Measurements from ENCODE around the gene GARRE1. TPM values are rescaled to one million over a fixed set of nuclear protein-coding genes. Genes with fewer than 3 reads are reported as not detected.
"Not testable (repeated sequence)": the region's sequence is repeated elsewhere in the genome, so short reads cannot be mapped to it uniquely, and the experiment has no call there.

The GARRE1 gene
- total and polyA plus RNA-seq, 4 donors: 24.6 to 31.5 (median 26.3) TPM

GRCh38 chr19:34243138-34243875, 11.0 kb upstream of the GARRE1 start:
- H3K4me3 ChIP-seq (ENCODE audit: low read depth, low read length); H3K27me3 ChIP-seq (ENCODE audit: control insufficient read depth, insufficient read depth, low read length); H3K27ac ChIP-seq (ENCODE audit: low read depth, low read length); H3K36me3 ChIP-seq (ENCODE audit: control insufficient read depth, insufficient read depth, low read length); DNase-seq (ENCODE audit: low read depth in 4 of 6, low spot score in 6 of 6); H3K9me3 ChIP-seq (ENCODE audit: control insufficient read depth, insufficient read depth, low read length); H3K4me1 ChIP-seq (ENCODE audit: control insufficient read depth, insufficient read depth, low read length): not testable (repeated sequence)
- 95% methylated on average over 7 of the region's 10 CpGs for WGBS (ENCODE audit: insufficient coverage)

- H3K27ac ChIP-seq (ENCODE audit: low read depth, low read length): no peak overlapping the region
- 94% methylated on average over 12 of the region's 17 CpGs for WGBS (ENCODE audit: insufficient coverage)
These were observed 10.3 kb upstream of the GARRE1 start for GRCh38 chr19:34243876-34244578.

GRCh38 chr19:34244611-34245299, 9.6 kb upstream of the GARRE1 start:
- Histone ChIP-seq H3K27me3 (ENCODE audit: control insufficient read depth, insufficient read depth, low read length) (no peaks in the 10 kb centered on the region), H3K27ac (ENCODE audit: low read depth, low read length) (no peak overlapping the region), H3K4me1 (ENCODE audit: control insufficient read depth, insufficient read depth, low read length) (peaks cover 2% of the 10 kb centered on the region), H3K4me3 (ENCODE audit: low read depth, low read length) (no peak overlapping the region), H3K36me3 (ENCODE audit: control insufficient read depth, insufficient read depth, low read length) (no peaks in the 10 kb centered on the region), H3K9me3 (ENCODE audit: control insufficient read depth, insufficient read depth, low read length) (no peaks in the 10 kb centered on the region)
- no peak for DNase-seq (ENCODE audit: low read depth in 4 of 6, low spot score in 6 of 6)
- 91% methylated on average over 9 of the region's 13 CpGs for WGBS (ENCODE audit: insufficient coverage)

More at GRCh38 chr19:34243876-34244578, 10.3 kb upstream of the GARRE1 start:
- DNase-seq (ENCODE audit: low read depth in 4 of 6, low spot score in 6 of 6): no peak
- Histone ChIP-seq H3K36me3 (ENCODE audit: control insufficient read depth, insufficient read depth, low read length) (no peaks in the 10 kb centered on the region), H3K4me1 (ENCODE audit: control insufficient read depth, insufficient read depth, low read length) (peaks cover 2% of the 10 kb centered on the region), H3K9me3 (ENCODE audit: control insufficient read depth, insufficient read depth, low read length) (no peaks in the 10 kb centered on the region), H3K4me3 (ENCODE audit: low read depth, low read length) (no peak overlapping the region), H3K27me3 (ENCODE audit: control insufficient read depth, insufficient read depth, low read length) (no peaks in the 10 kb centered on the region)

DNA sequence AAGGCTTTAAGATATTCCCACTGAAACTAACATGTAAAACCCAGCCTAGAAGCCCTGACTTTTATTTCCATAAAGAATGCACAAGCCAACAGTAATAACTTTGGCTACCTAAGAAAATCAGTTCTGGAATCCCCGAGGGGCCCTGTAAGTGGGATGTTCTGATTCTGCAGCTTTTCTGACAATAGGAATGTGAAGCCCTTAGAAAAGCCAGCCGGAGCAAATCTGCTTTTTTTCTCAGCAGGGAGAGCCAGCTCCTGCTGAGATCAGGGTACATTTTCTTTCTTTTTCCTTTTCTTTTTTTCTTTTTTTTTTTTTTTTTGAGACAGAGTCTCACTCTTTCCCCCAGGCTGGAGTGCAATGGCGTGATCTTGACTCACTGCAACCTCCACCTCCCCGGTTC, 8.0 kb upstream of the GARRE1 start:
- no peaks in the 10 kb centered on the region for H3K27me3 ChIP-seq (ENCODE audit: control insufficient read depth, insufficient read depth, low read length)
- DNase-seq (ENCODE audit: low read depth in 4 of 6, low spot score in 6 of 6): peak in 1 of 6 donors; percentile 62
- 40% methylated on average over 1 of the region's 4 CpGs for WGBS (ENCODE audit: insufficient coverage)
- H3K9me3 ChIP-seq (ENCODE audit: control insufficient read depth, insufficient read depth, low read length): no peaks in the 10 kb centered on the region
- H3K36me3 ChIP-seq (ENCODE audit: control insufficient read depth, insufficient read depth, low read length): no peaks in the 10 kb centered on the region
- no peak overlapping the region for H3K4me3 ChIP-seq (ENCODE audit: low read depth, low read length)
- H3K27ac ChIP-seq (ENCODE audit: low read depth, low read length): no peak overlapping the region
- H3K4me1 ChIP-seq (ENCODE audit: control insufficient read depth, insufficient read depth, low read length): peaks cover 2% of the 10 kb centered on the region

GRCh38 chr19:34248941-34249340, 5.4 kb upstream of the GARRE1 start:
- Histone ChIP-seq H3K36me3 (ENCODE audit: control insufficient read depth, insufficient read depth, low read length) (no peaks in the 10 kb centered on the region), H3K4me1 (ENCODE audit: control insufficient read depth, insufficient read depth, low read length) (peaks cover 5% of the 10 kb centered on the region), H3K4me3 (ENCODE audit: low read depth, low read length) (no peak overlapping the region), H3K9me3 (ENCODE audit: control insufficient read depth, insufficient read depth, low read length) (no peaks in the 10 kb centered on the region), H3K27ac (ENCODE audit: low read depth, low read length) (no peak overlapping the region), H3K27me3 (ENCODE audit: control insufficient read depth, insufficient read depth, low read length) (no peaks in the 10 kb centered on the region)
- no peak for DNase-seq (ENCODE audit: low read depth in 4 of 6, low spot score in 6 of 6)
- WGBS (ENCODE audit: insufficient coverage): 96% methylated on average over 2 of the region's 4 CpGs

DNA sequence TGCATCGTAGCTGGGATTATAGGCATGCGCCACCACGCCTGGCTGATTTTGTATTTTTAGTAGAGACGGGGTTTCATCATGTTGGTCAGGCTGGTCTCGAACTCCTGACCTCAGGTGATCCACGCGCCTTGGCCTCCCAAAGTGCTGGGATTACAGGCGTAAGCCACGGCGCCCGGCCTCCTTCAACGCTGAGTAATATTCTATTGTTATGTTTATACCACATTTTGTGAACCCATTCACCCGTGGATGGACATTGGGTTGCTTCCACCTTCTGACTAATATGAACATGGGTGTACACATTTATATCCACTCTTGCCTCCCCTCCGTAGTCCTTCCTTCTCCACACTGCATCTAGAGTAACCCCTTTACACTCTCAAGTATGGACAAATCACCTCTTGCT, 1.2 kb upstream of the GARRE1 start:
- DNase-seq (ENCODE audit: low read depth in 4 of 6, low spot score in 6 of 6); H3K4me3 ChIP-seq (ENCODE audit: low read depth, low read length); H3K27ac ChIP-seq (ENCODE audit: low read depth, low read length); H3K27me3 ChIP-seq (ENCODE audit: control insufficient read depth, insufficient read depth, low read length); H3K9me3 ChIP-seq (ENCODE audit: control insufficient read depth, insufficient read depth, low read length); H3K36me3 ChIP-seq (ENCODE audit: control insufficient read depth, insufficient read depth, low read length): not testable (repeated sequence)
- 100% methylated on average over 2 of the region's 14 CpGs for WGBS (ENCODE audit: insufficient coverage)
- H3K4me1 ChIP-seq (ENCODE audit: control insufficient read depth, insufficient read depth, low read length): peaks cover 17% of the 10 kb centered on the region

DNA sequence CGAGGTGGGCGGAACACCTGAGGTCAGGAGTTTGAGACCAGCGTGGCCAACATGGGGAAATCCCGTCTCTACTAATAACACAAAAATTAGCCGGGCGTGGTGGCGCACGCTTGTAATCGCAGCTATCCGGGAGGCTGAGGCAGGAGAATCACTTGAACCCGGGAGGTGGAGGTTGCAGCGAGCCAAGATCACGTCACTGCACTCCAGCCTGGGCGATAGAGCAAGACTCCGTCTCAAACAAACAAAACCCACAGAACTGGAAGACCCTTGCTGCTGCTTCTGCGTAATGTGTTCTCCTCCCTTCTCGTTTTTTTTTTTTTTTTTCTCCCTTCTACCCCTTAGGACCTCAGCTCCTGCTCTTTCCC, 691 bp upstream of the GARRE1 start:
- 88% methylated on average over 4 of the region's 17 CpGs for WGBS (ENCODE audit: insufficient coverage)
- not testable (repeated sequence) for H3K27me3 ChIP-seq (ENCODE audit: control insufficient read depth, insufficient read depth, low read length); H3K36me3 ChIP-seq (ENCODE audit: control insufficient read depth, insufficient read depth, low read length); DNase-seq (ENCODE audit: low read depth in 4 of 6, low spot score in 6 of 6); H3K9me3 ChIP-seq (ENCODE audit: control insufficient read depth, insufficient read depth, low read length)
- Histone ChIP-seq H3K4me3 (ENCODE audit: low read depth, low read length) (peak overlapping the region; percentile 89), H3K27ac (ENCODE audit: low read depth, low read length) (peak overlapping the region; percentile 94), H3K4me1 (ENCODE audit: control insufficient read depth, insufficient read depth, low read length) (peaks cover 17% of the 10 kb centered on the region)

DNA sequence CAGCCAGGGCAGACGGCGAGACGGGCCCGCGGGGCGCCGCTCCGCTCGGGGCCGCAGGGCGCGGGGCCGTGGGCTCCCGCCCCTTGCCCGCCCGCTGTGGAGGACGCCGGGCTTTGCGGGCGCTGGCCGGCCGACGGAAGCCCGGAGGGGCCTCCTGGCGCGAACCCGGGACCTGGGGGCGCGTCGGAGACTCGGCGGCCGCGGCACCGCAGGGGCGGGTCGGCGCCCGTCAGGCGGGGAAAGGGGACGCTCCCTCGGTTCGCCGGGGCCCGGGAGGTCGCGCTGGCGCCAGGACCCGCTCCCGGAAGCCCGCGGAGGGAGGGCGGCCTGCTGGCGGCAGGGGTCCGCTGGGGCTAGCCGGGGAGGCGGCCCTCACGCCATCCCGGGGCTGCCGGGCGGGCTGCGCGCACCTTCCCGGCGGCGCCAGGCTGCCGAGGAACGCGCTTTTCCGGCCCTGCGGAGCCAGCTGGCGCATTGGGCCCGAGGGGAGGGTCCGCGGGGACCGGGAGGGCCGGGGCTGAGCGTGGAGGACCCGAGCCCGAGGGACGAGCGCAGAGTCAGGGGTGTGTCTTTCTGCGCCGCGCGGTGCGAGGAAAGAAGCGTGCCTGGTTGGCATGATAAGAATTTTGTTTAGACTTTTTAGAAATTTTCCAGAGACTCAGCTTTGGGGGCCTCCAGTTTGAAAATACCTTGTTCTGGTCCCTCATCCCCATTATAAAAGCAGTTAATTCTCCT, 511 bp downstream of the GARRE1 start:
- Histone ChIP-seq H3K9me3 (ENCODE audit: control insufficient read depth, insufficient read depth, low read length) (no peaks in the 10 kb centered on the region), H3K4me3 (ENCODE audit: low read depth, low read length) (peak overlapping the region; percentile 52), H3K4me1 (ENCODE audit: control insufficient read depth, insufficient read depth, low read length) (peaks cover 17% of the 10 kb centered on the region), H3K36me3 (ENCODE audit: control insufficient read depth, insufficient read depth, low read length) (peaks cover 2% of the 10 kb centered on the region), H3K27ac (ENCODE audit: low read depth, low read length) (peak overlapping the region; percentile 75), H3K27me3 (ENCODE audit: control insufficient read depth, insufficient read depth, low read length) (no peaks in the 10 kb centered on the region)
- DNase-seq (ENCODE audit: low read depth in 4 of 6, low spot score in 6 of 6): peak in 4 of 6 donors; percentile 13 to 67 (median 28)
- WGBS (ENCODE audit: insufficient coverage): under 1% methylated on average over 88 of the region's 88 CpGs

DNA sequence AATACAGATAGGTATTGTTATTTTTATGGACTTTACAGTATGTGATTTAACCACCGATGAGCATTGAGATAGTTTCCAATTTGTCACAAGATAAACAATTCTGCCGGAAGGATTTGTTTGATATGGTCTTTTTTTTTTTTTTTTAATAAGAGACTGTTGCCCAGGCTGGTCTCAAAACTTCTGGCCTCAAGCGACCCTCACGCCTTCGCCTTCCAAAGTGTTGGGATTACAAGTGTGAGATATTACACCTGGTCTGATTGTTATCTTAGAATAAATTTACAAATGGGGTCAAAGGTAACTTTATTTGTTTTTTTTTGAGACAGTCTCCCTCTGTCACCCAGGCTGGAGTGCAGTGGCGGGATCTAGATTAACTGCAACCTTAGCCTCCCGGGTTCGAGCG, 1.2 kb downstream of the GARRE1 start:
- peak overlapping the region; percentile 52 for H3K4me3 ChIP-seq (ENCODE audit: low read depth, low read length)
- peaks cover 2% of the 10 kb centered on the region for H3K36me3 ChIP-seq (ENCODE audit: control insufficient read depth, insufficient read depth, low read length)
- H3K27ac ChIP-seq (ENCODE audit: low read depth, low read length): no peak overlapping the region
- DNase-seq (ENCODE audit: low read depth in 4 of 6, low spot score in 6 of 6): no peak
- WGBS (ENCODE audit: insufficient coverage): no CpG with 5 or more reads among the region's 9 CpGs
- H3K9me3 ChIP-seq (ENCODE audit: control insufficient read depth, insufficient read depth, low read length): no peaks in the 10 kb centered on the region
- H3K4me1 ChIP-seq (ENCODE audit: control insufficient read depth, insufficient read depth, low read length): peaks cover 17% of the 10 kb centered on the region
- no peaks in the 10 kb centered on the region for H3K27me3 ChIP-seq (ENCODE audit: control insufficient read depth, insufficient read depth, low read length)
